ENCODE results near the gene MPL. TPM values are rescaled to one million over a fixed set of nuclear protein-coding genes. Genes with fewer than 3 reads are reported as not detected.

Gene MPL
- total and polyA plus RNA-seq, 10 of the 15 experiments (the other 5 are each of a cell fraction or from before 2014, with no cell fraction given), result not detected

DNA sequence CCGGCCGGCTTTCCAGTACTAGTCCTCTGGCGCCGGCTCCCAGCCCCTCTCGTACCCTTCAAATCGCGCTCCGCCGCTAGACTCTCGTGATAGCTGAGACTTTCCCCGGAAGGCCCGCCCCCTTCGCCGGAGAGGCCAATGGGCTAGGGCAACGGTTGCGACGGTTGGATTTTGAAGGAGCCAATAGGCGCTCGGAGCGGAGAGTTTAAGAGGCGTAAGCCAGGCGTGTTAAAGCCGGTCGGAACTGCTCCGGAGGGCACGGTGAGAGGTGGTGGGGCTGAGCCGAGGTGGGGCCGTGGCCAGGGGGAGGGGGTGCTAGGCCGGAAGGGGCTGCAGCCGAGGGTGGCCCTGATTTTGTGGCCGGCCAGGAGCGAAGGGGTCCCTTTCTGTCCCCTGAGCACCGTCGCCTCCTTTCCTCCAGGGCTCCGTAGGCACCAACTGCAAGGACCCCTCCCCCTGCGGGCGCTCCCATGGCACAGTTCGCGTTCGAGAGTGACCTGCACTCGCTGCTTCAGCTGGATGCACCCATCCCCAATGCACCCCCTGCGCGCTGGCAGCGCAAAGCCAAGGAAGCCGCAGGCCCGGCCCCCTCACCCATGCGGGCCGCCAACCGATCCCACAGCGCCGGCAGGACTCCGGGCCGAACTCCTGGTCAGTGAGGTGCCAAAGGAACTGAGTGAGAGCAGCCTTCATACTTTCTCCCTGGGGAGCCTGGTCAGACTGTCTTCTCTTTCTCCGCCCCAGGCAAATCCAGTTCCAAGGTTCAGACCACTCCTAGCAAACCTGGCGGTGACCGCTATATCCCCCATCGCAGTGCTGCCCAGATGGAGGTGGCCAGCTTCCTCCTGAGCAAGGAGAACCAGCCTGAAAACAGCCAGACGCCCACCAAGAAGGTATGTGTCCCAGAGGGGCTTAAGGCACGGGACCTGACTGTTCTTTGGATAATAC lies 21.4 kb downstream of the MPL start, which contains the start of gene CDC20 (continued):
- TF ChIP-seq MLLT1 (IDR thresholded peaks at IDR 0.05), result no peak
- TF ChIP-seq, protein P1, sequence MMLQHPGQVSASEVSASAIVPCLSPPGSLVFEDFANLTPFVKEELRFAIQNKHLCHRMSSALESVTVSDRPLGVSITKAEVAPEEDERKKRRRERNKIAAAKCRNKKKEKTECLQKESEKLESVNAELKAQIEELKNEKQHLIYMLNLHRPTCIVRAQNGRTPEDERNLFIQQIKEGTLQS (IDR thresholded peaks at IDR 0.05; ENCODE audit: borderline replicate concordance, extremely low read depth, low read depth, low read length), result no peak
- no peak for TF ChIP-seq JUNB (IDR thresholded peaks at IDR 0.05)
- TF ChIP-seq GABPA (IDR thresholded peaks at IDR 0.05; ENCODE audit: low read depth), result peak; percentile 87
- no peak for TF ChIP-seq ESRRA (IDR thresholded peaks at IDR 0.05; ENCODE audit: low read length)
- peak; percentile 46 for TF ChIP-seq FOS (IDR thresholded peaks at IDR 0.05; ENCODE audit: borderline replicate concordance, extremely low read depth, insufficient read length)
- no peak; the same call in 1 of the 2 replicates for TF ChIP-seq BACH1 (IDR thresholded peaks at IDR 0.05; ENCODE audit: borderline replicate concordance)
- TF ChIP-seq ELK1 (IDR thresholded peaks at IDR 0.05; ENCODE audit: low read depth, low read length), result no peak
- TF ChIP-seq PRDM15 (CRISPR knock-in tag; IDR thresholded peaks at IDR 0.05), result no peak
- TF ChIP-seq REST (IDR thresholded peaks at IDR 0.05; ENCODE audit: low read depth, low read length), result no peak
- TF ChIP-seq, protein P2, sequence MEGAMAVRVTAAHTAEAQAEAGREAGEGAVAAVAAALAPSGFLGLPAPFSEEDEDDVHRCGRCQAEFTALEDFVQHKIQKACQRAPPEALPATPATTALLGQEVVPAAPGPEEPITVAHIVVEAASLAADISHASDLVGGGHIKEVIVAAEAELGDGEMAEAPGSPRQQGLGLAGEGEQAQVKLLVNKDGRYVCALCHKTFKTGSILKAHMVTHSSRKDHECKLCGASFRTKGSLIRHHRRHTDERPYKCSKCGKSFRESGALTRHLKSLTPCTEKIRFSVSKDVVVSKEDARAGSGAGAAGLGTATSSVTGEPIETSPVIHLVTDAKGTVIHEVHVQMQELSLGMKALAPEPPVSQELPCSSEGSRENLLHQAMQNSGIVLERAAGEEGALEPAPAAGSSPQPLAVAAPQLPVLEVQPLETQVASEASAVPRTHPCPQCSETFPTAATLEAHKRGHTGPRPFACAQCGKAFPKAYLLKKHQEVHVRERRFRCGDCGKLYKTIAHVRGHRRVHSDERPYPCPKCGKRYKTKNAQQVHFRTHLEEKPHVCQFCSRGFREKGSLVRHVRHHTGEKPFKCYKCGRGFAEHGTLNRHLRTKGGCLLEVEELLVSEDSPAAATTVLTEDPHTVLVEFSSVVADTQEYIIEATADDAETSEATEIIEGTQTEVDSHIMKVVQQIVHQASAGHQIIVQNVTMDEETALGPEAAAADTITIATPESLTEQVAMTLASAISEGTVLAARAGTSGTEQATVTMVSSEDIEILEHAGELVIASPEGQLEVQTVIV (IDR thresholded peaks at IDR 0.05; ENCODE audit: borderline replicate concordance, partially characterized antibody), result no peak
- TF ChIP-seq WRNIP1 (IDR thresholded peaks at IDR 0.05; ENCODE audit: borderline replicate concordance, low read depth, low read length), result no peak

All from GM12878 (cell line).